Measurements from ENCODE around the gene NR2F2.

Gene NR2F2

DNA sequence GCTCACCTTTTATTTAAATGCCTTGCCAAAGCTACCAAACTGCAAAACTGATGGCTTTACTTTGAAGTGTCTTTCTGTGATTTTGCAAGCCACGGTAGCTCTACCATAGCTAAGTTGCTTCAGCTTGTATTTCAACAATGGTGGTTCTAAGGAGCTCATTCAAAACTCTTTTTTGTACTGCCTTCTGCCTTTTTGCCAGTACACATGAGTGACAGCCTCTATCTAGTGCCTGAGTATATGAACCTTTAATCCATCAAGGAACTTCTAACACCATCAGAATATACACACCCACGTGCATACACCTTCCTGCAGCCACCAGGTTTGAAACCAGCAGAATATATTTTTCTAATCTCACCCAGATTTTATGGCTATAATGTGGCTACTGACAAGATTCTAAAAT, 10.4 kb upstream of the NR2F2 start:
- DNase-seq: no peak

GRCh38 chr15:96320703-96321638, 9.5 kb upstream of the NR2F2 start:
- no peak for DNase-seq

DNA sequence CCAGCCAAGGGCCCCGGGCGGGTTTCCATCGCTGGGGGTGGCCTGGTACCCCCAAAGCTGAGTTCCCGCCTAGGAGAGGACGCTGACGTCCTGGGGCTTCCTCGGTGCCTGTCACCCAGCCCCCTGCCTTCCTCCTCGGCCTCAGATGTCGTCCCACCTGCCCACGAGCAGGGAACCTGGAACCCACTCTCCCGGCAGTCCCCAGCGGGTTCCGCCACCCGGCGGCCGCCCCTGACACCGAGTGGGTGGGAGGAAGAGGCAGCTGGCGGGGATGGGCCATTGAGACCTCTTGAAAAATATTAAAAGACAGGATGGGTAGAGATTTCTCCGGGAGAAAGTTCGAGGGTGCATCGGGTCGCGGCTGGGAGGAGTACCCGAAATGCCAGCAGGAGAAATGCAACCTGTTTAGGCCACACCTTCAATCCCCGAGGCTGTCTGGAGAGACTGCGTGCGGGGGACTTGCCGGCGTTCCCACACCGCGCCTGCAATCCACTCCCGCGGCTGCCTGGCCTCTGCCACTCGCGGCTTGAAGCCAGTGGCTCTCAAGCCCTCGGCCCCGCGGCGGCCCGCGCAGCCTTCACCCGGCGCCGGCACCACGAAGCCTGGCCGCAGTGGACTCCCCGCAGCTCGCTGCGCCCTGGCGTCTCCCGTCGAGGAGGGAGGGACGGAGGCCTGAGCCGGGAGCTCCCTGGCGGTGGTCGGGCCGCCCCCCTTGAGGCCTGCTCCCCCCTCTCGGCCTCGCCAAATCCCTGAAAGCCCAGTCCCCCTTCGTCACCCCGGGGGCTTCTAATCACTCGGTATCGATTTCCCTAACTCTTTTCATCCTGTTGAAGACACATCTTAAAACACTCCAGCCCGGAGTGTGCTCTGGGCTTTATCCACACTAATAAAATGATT, 8.6 kb upstream of the NR2F2 start:
- no peak for DNase-seq

DNA sequence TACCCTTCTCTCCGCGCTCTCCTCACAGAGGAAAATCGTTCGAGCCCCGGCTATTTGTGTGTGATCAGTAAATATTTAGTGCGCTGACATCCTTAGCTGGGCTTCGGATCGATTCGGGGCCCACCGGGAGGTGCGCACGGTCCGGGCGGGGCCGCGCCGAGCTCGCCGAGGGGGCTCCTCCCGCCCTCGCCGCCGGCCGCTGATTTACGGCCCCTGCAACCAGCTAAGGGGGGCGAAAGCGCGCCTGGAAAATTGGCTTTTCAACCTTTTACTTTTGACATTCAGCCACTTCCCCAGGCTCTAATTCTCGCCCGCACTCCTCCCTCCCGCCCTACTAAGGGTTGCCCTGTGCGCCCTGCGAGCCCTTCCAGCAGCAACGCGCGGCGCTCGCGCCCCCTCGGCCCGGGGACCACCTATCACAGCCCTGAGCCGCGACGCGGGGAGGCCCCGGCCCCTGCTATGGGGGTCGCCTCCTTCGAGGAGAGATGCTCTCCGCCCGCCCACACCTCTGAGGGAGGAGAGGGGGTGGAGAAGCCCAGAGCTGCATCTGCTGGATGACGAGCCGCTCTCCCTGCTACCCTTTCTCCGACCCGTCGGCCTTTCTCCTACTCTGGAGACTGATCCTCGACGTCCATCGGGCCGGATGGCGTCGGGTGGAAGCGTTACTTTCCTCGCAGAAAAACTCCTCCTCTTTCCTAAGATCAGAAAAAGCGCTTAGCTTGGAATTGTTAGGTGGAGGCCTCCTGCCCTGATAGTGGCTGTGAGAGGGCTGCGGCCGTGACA, 7.8 kb upstream of the NR2F2 start:
- no peak for DNase-seq

DNA sequence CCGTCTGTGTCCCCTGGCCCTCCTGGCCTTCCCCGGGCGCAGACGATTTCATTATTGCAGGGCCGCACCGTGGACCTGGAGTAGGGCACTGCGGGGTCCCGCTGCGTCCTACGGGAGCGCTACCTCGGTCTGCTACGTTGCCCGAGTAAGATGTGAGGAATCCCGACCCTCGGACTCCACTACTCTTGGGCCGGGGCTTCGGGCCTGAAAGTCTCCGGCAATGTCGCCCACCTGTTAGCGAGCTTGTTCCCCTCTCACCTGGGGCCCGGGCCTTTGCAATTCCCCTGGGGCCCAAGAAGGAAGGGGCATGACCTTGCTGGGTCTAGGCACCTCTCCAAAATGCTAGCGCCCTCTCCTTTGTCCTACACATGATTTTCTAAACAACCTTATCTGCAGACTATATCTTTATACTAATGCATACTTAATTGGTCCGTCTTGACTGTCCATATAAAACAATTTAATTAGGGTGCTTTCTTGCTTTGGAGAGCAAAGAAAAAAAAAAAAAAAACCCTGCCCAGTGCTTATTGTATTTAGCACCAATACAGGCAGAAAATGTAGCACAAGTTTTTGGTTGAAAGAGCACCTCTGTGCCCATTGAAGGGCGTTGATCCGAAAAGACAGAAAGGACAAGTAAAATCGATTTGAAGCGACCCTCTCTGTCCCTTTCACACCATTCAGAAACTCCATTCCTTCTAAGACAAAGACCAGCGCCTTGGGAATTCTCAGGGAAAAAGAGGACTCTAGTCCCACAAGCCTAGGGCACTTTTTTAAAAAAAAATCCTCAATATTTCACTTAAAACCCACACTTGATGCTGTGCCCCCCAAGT, 7.0 kb upstream of the NR2F2 start:
- no peak for DNase-seq

DNA sequence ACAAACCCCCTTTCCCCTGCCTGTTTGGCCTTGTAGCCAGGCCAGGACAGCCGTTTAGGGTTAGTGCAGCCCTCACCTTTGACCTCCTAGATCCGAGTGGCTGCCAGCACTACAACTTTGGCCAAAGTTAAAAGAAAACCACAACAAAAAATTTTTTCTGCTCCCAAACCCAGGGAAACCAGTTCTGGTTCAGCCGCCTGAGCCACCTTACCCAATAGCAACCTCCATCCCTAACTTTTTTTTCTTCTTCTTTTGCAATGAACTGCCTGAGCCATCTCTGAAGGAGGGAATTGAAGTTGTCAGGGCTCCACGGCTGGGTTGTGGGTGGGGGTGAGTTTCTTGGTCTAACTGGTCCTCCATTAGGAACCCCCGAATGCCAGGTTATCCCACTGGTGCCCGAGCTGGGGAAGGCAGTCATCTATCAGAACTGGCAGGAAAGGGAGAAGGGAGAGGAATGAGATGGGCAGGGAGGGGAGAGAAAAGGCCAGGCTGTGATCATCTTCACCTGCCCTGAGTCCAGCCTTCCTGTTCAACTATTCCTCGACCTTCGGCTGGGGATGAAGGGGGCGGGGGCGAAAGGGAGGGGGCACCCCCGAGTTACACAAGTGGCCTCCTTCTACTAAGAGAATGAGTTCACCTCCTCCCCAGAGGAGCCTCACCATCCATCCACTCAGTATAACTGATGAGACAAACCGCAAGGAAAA, 6.2 kb upstream of the NR2F2 start:
- DNase-seq: no peak

DNA sequence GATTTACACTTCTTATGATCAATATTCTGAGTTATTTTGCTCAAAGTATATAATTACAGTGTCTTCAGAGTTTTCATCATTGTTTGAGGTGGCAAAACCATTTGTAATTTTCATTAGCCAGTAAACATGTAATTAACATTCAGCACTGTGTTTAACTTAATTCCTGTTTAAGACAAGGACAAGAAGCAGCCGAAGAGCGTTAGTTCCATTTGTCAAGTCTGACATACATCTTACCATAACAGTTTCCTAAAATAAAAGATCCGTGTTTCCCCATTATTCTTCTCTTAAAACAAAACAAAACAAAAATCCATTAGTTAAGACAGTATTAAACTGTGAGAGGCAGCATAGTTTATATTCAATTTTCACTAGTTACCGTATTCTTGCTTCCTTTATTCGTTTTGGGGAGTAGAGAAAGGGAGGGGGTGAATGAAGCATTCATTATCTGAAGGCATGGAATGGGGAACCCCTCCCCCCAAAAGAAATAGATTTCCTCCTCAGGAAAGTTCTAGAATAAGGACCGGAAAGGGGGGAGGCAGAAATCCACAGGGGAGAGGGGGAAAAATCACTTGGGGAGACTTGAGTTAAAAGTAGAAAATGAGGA, 5.5 kb upstream of the NR2F2 start:
- no peak for DNase-seq

DNA sequence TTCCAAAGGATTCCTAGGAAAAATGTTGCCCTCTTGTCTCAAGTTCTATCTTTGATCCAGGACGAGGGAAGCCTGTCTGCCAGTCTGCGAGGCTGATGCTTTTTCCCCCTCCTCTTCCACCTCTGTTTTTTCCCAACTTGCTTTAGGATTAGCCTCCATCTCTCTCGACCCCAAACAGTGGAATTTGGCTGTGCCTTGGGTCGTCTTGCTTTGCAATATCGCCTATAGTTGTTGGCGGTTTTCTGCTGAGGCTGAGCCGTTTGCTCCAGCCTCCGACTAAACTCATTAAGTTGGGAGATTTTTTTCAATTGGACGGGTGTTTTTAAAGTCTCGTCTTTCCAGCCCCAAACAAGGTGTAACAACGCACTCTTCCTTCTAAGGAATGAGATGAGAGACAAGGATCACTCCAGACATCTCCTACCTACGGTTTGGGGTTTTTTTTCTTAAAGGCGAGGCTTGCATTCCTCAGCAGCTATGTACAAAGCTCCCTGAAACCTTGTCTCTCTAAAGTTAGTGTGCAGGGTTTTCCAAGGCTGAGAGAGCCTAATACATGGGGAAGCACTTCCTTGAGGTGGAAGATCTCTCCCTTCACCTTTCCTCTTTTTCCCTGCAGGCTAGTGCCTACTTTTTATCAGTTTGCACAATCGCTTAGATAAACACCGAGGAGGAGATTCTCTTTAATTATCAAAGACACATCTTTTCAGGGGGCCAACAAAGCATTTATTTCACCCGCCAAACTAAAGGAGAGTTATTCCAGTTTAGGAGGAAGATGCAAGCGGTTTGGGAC, 4.8 kb upstream of the NR2F2 start:
- DNase-seq: no peak

DNA sequence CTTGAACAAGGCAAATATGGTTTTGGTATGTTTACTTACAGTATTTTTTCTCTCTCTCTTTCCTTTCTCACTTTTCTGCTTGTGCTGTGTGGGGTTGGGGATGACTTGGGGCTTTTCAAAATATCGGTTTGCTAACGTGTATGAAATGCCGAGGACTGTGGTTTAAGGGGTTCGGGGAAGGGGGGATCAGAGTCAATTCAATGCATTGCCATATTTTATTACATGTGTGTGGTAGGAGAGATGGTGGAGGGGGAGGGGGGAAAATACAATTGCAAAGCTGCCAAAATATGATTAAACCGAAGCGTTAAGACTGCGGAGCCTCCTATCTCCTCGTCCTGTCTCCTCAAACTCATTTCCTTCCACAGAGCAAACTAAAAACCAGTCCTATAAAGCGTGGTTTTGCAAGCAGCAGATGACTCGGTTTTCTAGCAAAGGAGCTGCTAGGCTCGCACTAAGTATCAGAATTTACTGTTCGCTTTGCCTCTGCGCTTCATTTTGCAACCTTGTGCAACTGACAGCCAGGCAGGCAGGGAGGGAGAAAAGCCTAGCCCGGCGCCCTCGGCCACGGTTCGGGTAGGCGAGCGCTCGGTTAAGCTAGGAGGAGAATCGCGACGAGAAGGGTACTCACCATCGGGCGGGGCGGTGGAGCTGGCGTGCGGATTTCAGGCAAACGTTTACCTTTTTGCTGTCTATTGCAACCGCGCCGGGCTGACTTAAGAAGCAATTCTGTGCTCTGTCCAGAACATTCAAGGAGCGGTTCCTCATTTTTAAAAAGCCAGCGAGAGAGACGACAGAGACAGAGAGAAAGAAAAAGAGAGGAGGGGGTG, 4.0 kb upstream of the NR2F2 start:
- peak; percentile 67 for DNase-seq

- peak; percentile 92 for DNase-seq
These were observed 3.3 kb upstream of the NR2F2 start for GRCh38 chr15:96327155-96327741.

DNA sequence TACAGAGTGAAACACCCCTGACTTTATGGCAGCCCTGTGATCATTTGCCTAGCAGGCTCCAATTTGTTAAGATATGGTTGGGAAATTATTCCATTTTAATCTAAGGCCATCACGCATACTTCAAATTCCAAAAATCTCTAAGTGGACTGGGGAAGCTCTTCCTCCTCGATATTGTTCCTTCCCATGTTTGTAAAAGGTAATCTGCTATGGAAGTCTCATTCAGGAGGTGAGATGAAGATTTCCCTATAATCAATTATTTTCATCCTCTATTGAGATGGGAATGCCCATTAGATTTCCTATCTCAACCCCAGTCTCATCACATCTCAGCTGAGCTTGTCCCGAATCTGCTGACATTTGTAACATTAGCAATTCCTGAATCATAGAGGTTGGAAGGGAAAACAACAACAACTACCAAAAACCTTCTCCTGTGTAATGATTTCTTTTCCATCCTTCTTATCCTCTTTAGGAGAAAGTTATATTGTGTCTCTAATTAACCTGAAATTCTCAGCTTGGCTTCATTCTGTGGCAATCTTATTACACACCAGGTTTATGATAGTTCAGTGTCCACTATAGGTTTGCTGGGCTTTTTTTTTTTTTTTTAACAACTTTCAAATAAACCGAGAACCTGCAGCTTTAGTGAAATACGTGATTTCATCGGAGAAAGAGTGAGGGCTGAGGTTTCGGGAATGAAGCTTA, 2.2 kb upstream of the NR2F2 start:
- DNase-seq: no peak

DNA sequence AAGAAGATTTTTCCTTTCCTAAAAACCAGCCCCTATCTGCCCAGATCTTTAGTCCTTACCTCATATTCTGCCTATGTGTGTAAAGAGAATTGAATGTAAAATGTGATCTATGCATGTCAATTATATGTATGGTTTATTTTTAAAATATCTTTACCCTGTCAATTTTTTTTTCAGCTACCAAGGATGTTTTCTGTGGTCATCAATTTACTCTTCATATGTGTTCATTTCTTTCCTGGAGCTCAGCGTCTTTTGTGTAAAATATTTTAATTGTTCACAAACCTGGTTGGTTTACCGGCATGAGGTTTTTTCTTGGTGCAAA, 1.7 kb upstream of the NR2F2 start:
- DNase-seq: no peak

GRCh38 chr15:96329403-96329981, 1.0 kb upstream of the NR2F2 start:
- no peak for DNase-seq

DNA sequence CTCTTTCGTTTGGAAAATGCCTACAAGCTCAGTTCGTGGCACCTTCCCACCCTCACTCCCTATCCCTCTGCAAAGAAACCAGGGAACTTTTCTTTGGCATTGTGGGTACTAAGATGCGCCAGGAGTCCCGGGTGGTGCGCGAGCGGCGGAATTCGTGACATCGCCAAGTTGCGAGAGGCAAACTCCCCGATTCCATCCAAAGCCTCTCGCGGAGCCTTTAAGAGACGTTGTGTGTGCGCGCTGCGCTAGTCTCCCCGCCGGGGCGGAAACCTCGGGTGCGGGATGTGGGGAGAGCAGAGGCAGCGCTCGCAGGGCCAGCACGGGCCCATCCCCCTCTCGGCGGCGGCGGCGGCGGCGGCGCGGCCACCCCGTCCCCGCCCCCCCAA, 443 bp upstream of the NR2F2 start:
- DNase-seq: peak; percentile 86

DNA sequence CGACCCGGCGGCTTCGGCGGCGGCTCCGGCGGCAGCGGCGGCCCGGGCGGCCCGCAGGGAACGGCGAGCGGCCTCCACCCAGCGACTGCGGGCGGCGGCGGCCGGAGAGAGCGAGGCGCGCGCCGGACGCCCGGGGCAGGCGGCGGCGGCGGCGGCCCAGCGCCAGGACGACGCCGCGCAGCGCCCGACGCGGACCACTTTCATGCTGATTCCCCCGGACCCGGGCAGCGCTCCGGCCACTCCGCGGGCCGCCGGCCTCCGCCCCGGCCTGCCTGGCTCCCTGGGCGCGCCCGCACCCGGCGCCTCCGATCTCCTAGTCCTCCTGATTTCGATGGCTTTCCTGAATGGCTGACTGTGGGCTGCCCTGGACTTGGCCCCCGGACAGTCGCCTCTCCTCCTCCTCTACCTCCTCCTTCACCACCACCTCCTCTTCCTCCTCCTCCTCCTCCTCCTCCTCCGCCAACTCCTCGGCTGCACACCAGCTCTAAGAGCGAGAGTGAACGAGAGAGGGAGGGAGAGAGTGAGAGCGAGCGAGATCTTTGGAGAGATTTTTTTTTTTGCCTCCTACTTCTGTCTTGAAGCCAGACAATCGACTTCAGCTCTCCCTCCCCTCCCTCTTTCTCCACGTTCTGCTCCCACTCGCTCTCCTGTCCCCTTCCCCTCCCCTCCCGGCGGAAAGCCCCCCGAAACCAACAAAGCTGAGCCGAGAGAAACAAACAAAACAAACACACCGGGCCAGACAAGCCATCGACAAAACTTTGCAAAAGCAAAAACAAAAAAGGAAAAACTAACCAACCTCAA, 844 bp downstream of the NR2F2 start:
- no peak for DNase-seq

DNA sequence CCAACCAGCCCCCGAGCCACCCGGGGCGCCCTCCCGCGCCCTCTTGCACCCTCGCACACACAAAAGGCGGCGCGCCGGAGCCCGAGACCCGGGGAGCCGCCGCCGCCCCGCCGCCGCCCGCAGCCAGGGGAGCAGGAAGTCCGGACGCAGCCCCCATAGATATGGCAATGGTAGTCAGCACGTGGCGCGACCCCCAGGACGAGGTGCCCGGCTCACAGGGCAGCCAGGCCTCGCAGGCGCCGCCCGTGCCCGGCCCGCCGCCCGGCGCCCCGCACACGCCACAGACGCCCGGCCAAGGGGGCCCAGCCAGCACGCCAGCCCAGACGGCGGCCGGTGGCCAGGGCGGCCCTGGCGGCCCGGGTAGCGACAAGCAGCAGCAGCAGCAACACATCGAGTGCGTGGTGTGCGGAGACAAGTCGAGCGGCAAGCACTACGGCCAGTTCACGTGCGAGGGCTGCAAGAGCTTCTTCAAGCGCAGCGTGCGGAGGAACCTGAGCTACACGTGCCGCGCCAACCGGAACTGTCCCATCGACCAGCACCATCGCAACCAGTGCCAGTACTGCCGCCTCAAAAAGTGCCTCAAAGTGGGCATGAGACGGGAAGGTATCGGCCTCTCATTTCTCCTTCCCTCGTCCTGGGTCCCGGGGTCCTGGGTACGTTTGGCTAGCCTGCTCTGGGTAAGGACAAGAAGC, 1.6 kb downstream of the NR2F2 start:
- no peak for DNase-seq
